Measurements from ENCODE around the gene THRB. TPM values are rescaled to one million over a fixed set of nuclear protein-coding genes. Genes with fewer than 3 reads are reported as not detected.

The THRB gene
- total and polyA plus RNA-seq, 2 experiments from 2014 or later: 26.8 to 60.0 TPM

GRCh38 chr3:24235121-24235520, 259.5 kb downstream of the THRB start:
- Histone ChIP-seq H4K20me1 (ENCODE audit: insufficient read depth, poor library complexity, severe bottlenecking) (no peaks in the 10 kb centered on the region), H3K27ac (peak overlapping the region; percentile 46), H3K4me2 (no peak overlapping the region), H3K9me2 (replicated peaks; ENCODE audit: insufficient read depth) (no peaks in the 10 kb centered on the region), H3K27me3 (no peaks in the 10 kb centered on the region), H2AFZ (no peak overlapping the region), H3K36me3 (replicated peaks; ENCODE audit: insufficient read depth, low read depth) (no peaks in the 10 kb centered on the region), H3K4me1 (ENCODE audit: insufficient read depth) (peaks cover 9% of the 10 kb centered on the region), H3K9me3 (ENCODE audit: low read depth) (no peaks in the 10 kb centered on the region), H3K79me2 (peaks cover 2% of the 10 kb centered on the region), H3K4me3 (no peak overlapping the region)
- peak; percentile 26 for DNase-seq (ENCODE audit: low spot score)
- WGBS (ENCODE audit: low lambda C conversion rate, missing lambda C conversion rate): 69% methylated on average over 3 of the region's 3 CpGs
- TF ChIP-seq EZH2phosphoT487 (IDR thresholded peaks at IDR 0.05; ENCODE audit: low read depth, severe bottlenecking, unreplicated experiment) (no peak), EZH2 (IDR thresholded peaks at IDR 0.05; ENCODE audit: borderline replicate concordance) (no peak)
- TF ChIP-seq, protein P1, sequence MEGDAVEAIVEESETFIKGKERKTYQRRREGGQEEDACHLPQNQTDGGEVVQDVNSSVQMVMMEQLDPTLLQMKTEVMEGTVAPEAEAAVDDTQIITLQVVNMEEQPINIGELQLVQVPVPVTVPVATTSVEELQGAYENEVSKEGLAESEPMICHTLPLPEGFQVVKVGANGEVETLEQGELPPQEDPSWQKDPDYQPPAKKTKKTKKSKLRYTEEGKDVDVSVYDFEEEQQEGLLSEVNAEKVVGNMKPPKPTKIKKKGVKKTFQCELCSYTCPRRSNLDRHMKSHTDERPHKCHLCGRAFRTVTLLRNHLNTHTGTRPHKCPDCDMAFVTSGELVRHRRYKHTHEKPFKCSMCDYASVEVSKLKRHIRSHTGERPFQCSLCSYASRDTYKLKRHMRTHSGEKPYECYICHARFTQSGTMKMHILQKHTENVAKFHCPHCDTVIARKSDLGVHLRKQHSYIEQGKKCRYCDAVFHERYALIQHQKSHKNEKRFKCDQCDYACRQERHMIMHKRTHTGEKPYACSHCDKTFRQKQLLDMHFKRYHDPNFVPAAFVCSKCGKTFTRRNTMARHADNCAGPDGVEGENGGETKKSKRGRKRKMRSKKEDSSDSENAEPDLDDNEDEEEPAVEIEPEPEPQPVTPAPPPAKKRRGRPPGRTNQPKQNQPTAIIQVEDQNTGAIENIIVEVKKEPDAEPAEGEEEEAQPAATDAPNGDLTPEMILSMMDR (IDR thresholded peaks at IDR 0.05; ENCODE audit: poor library complexity): no peak

- H3K4me3 ChIP-seq: no peak overlapping the region
- TF ChIP-seq, protein P1 (IDR thresholded peaks at IDR 0.05; ENCODE audit: poor library complexity): no peak
- TF ChIP-seq EZH2 (IDR thresholded peaks at IDR 0.05; ENCODE audit: borderline replicate concordance): no peak
- TF ChIP-seq EZH2phosphoT487 (IDR thresholded peaks at IDR 0.05; ENCODE audit: low read depth, severe bottlenecking, unreplicated experiment): no peak
- 85% methylated on average over 1 of the region's 1 CpG for WGBS (ENCODE audit: low lambda C conversion rate, missing lambda C conversion rate)
- H3K4me2 ChIP-seq: no peak overlapping the region
- no peak overlapping the region for H2AFZ ChIP-seq
- H3K36me3 ChIP-seq (replicated peaks; ENCODE audit: insufficient read depth, low read depth): no peaks in the 10 kb centered on the region
- H3K27me3 ChIP-seq: no peaks in the 10 kb centered on the region
- no peak for DNase-seq (ENCODE audit: low spot score)
- H3K9me2 ChIP-seq (replicated peaks; ENCODE audit: insufficient read depth): no peaks in the 10 kb centered on the region
- no peaks in the 10 kb centered on the region for H3K9me3 ChIP-seq (ENCODE audit: low read depth)
- no peaks in the 10 kb centered on the region for H4K20me1 ChIP-seq (ENCODE audit: insufficient read depth, poor library complexity, severe bottlenecking)
- no peak overlapping the region for H3K27ac ChIP-seq
- H3K4me1 ChIP-seq (ENCODE audit: insufficient read depth): peaks cover 3% of the 10 kb centered on the region
- H3K79me2 ChIP-seq: peaks cover 2% of the 10 kb centered on the region
Observed at GRCh38 chr3:24232784-24233183, 261.9 kb downstream of the THRB start.

- no peak for TF ChIP-seq EZH2phosphoT487 (IDR thresholded peaks at IDR 0.05; ENCODE audit: low read depth, severe bottlenecking, unreplicated experiment)
- TF ChIP-seq, protein P1 (IDR thresholded peaks at IDR 0.05; ENCODE audit: poor library complexity): no peak
- TF ChIP-seq EZH2 (IDR thresholded peaks at IDR 0.05; ENCODE audit: borderline replicate concordance): no peak
- no peak overlapping the region for H3K4me3 ChIP-seq
- H3K27me3 ChIP-seq: no peaks in the 10 kb centered on the region
- no peak overlapping the region for H3K4me2 ChIP-seq
- H3K79me2 ChIP-seq: no peaks in the 10 kb centered on the region
- no peaks in the 10 kb centered on the region for H4K20me1 ChIP-seq (ENCODE audit: insufficient read depth, poor library complexity, severe bottlenecking)
- no peaks in the 10 kb centered on the region for H3K9me3 ChIP-seq (ENCODE audit: low read depth)
- no peaks in the 10 kb centered on the region for H3K9me2 ChIP-seq (replicated peaks; ENCODE audit: insufficient read depth)
- no peak for DNase-seq (ENCODE audit: low spot score)
- no peak overlapping the region for H2AFZ ChIP-seq
- no peaks in the 10 kb centered on the region for H3K4me1 ChIP-seq (ENCODE audit: insufficient read depth)
- no peaks in the 10 kb centered on the region for H3K36me3 ChIP-seq (replicated peaks; ENCODE audit: insufficient read depth, low read depth)
- H3K27ac ChIP-seq: no peak overlapping the region
- WGBS (ENCODE audit: low lambda C conversion rate, missing lambda C conversion rate): 71% methylated on average over 5 of the region's 5 CpGs
Observed at GRCh38 chr3:24229468-24230221, 265.0 kb downstream of the THRB start.
